ENCODE data around the gene GRM6.

The GRM6 gene

GRCh38 chr5:178983728-178984127 lies 11.4 kb downstream of the GRM6 start:
- DNase-seq = no peak

GRCh38 chr5:178982941-178983340 lies 12.2 kb downstream of the GRM6 start:
- no peak for DNase-seq

GRCh38 chr5:178981381-178981780 lies 13.7 kb downstream of the GRM6 start:
- DNase-seq = no peak

GRCh38 chr5:178965465-178966055 lies 29.6 kb downstream of the GRM6 start:
- DNase-seq = no peak

GRCh38 chr5:178941361-178941760 lies 53.8 kb downstream of the GRM6 start:
- DNase-seq = no peak

- DNase-seq = no peak
Measured at GRCh38 chr5:178940569-178941360, 54.4 kb downstream of the GRM6 start, which contains the start of gene ZNF454. Gene ZNF454 (plus strand): TSS chr5:178941198. CDS start chr5:178942792, 1,594 bp downstream.

- DNase-seq = no peak
Measured at GRCh38 chr5:178931846-178932760, 63.0 kb downstream of the GRM6 start.
